GM19372 (cell line): ENCODE results near the gene ACTMAP.

Experiments used
- ATAC-seq: cut with Tn5 transposase; IDR thresholded peaks from one replicate; pipeline ENCODE4 v1.9.1; 2021; ENCODE audit warnings: mild to moderate bottlenecking, low read depth, moderate library complexity; ENCODE audit not compliant: unreplicated experiment

ACTMAP gene

DNA sequence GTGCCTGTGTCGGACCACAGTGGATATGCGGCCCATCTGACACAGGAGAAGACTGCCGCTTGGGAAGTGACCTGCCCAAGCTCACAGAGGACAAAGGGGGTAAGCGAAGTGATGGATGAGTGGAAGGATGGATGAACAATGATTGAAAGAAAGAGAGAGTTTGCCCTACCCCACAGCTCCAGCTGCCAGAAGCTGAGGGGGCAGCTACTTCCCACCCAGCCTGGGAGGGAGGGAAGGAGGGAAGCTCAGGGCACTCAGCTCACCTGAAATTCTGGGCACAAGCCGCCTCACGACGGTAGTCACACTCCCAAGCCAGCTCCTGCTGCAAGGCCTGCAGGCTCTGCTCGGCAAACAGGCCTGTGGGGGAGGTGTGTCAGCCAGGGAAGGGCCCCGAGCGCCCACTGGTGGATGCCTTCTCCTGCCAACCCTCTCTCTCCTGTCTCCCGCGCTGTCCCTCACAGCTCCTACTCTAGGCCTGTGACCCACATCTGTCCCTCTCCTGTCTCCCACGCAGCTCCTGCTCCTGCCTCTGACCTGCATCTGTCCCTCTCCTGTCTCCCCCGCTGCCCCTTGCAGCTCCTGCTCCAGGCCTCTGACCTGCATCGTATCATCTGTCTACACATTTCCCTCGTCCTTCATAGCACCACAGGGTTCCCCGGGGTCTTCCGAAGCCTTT, 47.8 kb downstream of the ACTMAP start:
- no peak for ATAC-seq

DNA sequence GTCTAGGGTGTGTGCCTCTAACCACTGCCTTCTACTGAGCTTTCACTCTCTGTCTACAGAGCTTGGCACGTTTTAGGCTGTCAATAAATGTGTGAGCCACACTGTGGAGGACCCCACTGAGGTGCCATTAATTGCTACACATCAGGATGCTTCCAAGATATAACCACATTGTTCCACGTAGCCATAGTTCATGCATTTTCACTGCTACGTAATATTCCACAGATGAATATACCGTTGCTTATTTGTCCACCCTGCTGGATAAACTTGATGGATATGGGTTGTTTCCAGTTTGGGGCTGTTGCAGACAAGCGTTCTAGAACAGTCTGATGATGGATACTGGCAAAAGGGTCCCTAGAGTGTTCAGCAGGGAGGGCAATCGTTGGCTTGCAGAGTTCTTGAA, 48.5 kb downstream of the ACTMAP start:
- no peak for ATAC-seq

DNA sequence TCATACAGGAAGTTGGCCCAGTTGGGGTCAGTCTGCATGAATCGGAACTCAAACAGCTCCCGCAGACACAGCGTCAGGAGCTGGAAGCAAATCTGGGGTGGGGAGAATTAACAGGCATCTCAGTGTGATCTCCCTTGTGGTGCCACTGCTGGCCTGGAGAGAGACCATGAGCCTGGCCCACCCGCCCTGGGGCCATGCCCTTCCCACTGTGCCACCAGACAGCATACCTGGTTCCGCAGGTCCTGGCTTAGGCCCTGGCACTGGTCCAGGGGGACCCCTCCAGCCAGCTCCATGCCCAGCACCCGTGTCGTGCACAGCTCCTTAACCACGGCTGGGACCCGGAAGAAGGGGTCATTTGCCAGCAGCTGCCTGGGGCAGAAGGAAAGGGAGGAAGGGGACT, 50.2 kb downstream of the ACTMAP start:
- no peak for ATAC-seq

DNA sequence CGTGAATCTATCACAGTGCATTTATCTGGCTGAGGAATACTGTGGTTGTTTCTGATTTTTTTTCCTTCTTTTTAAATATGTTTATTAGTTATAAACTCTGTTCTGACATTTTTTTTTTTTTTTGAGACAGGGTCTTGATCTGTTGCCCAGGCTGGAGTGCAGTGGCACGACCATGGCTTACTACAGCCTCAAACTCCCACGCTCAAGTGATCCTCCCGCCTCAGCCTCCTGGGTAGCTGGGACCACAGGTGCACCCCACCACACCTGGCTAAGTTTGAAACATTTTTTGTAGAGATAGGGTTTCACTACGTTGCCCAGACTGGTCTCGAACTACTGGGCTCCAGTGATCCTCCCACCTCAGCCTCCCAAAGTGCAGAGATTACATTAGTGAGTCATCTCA, 53.3 kb downstream of the ACTMAP start:
- no peak for ATAC-seq

DNA sequence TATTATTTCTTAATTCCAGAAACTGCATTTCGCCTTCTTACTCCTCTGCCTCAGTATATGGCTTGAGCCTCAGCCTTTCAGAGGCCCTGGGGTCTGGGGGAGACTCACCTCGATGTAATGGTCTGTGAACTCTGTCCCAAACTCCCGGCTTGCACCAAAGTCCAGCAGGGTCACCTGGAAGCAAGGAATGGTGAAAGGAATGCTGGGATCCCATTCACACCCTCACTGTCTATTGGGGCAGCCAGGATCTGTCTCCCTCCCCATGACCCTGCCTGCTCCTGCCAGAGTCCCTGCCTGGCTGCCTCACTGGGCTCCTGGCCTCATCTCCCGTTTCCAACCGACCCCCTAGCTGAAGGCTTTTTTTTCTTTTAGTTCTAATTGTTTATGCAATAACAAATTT, 54.4 kb downstream of the ACTMAP start:
- ATAC-seq = no peak

DNA sequence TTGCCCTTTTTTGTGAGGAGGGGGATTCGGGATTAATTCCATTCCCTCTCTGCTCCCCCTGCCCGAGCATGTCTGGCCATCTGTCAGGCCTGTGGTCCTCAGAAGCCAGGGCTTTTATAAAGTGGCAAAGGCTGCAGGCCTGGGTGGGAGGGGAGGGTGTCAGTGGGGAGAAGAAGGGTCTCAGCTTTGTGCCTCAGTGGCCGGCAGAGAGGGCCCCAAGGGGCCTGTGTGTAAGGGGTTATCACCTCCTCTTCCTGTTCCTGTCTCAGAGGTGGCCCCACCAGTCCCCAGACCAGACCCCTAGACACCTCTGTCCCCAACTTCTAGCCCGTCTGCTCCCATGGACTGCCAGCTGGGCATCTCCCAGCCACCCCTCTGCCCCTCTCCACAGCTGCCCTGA, 56.4 kb downstream of the ACTMAP start:
- ATAC-seq = no peak

DNA sequence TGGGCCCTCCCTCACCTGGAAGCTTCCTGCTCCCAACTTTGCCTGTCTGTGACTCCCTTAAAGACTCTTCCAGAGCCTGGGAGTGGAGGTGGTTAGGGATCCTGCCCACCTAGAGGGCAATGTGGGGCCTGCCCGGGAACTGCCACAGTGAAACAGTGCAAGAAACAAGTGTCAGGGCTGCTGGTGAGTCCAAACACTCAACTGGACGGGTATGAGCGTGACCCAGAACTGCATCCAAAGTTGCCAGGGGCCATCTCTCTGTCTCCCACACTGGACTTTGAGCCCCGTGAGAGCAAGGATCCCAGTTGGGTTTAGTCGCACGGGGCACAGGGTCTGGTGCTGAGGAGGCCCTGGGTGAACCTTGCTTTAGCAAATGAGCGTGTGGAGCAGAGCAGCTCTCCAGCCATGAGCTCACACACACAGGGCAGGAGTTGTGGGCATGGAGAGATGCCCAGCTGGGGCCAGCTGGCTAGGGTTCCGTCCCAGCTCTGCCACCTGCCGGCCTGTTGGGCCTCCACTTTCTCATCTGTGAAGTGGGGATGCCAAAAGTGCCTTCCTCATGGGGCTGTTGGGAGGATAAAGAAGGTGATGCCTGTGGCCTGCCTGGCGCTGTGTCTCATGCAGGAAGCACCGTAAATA, 57.0 kb downstream of the ACTMAP start:
- no peak for ATAC-seq

DNA sequence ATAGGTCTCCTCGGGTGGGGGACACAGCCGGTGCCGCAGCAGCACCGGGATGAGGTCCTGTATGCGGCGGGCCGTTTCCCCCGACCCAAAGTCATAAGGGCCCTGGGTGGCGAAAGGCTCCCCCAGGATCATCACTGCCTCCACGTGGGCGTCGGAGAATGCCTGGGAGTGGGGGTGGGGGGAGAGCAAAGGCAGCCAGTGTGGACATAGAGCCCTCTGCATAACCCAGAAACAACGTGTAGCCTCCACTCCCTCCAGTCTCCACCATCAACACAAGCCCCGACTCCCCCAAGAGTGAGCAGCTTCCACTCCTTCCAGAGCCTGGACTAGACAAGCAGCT, 58.1 kb downstream of the ACTMAP start:
- no peak for ATAC-seq

DNA sequence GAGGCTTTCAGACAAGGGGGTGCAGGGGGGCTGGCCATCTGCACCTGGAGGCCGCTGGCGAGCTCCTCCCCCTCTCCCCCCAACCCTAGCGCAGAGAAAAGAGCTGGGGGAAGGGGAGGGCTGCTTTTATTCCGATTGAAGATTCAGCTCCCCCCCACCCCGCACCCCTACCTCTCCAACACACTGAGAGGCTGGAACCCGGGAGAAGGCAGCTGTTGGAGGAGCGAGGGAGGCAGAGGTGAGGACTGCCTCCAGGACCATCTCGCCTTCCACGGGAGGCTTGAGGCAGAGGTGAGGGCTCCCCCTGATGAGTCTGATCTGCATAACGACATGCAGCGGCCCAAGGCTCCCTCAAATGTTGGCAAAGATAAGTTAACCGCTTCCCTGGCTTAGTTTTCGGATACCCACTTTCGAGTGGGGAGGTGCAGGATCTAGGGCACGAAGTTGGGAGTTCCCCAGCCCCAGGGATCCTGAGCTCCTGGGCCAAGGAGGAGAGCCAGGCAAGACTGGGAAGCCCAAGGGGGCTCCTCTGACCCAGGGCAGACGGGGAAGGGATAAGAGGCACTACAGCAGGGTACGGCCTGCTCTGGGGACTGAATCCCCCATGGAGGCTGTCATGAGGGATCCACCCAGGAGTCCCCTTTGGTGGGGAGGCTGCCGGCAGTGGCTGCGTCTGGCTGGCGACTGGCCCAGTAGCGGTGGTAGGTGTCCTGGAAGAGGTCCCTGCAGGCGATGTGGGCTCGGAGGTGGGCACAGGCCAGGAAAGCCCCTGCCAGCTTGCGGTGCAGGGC, 58.7 kb downstream of the ACTMAP start:
- ATAC-seq = no peak
